ENCODE data around the gene NOC4L. TPM values are rescaled to one million over a fixed set of nuclear protein-coding genes. Genes with fewer than 3 reads are reported as not detected.
A peak's percentile ranks its signal among the peaks of the same experiment; 100 is the strongest.

NOC4L gene
- total and polyA plus RNA-seq, 11 donors, result 7.9 to 21.1 (median 10.3) TPM

- peaks cover 4 to 73% (median 12%) of the 10 kb centered on the region in 9 donors for H3K27me3 ChIP-seq
- DNase-seq (peak in 3 of 5 donors; percentile 9 to 54 (median 15)), ATAC-seq (no peak)
- H3K9me3 ChIP-seq, result no peaks in the 10 kb centered on the region
- no peaks in the 10 kb centered on the region for H3K4me1 ChIP-seq
- intact Hi-C loops (cut with DNase I), result no loop called here
- H3K27ac ChIP-seq, result no peak overlapping the region
- TF ChIP-seq POLR2A (IDR thresholded peaks at IDR 0.05) (no peak), CTCF (IDR thresholded peaks at IDR 0.05) (no peak)
- no peak overlapping the region for H3K4me3 ChIP-seq
- 63 to 66% (median 65%) methylated on average over 15 to 24 of the region's 24 CpGs for WGBS, 4 donors
- no peaks in the 10 kb centered on the region for H3K36me3 ChIP-seq
Measured at GRCh38 chr12:132171293-132171967, 27.2 kb downstream of the NOC4L start.

GRCh38 chr12:132171968-132172521 is 27.8 kb downstream of the NOC4L start:
- DNase-seq (peak in 3 of 5 donors; percentile 13 to 47 (median 22)), ATAC-seq (no peak)
- 79 to 83% (median 80%) methylated on average over 18 to 28 of the region's 28 CpGs for WGBS, 4 donors
- no peak for TF ChIP-seq CTCF (IDR thresholded peaks at IDR 0.05)
- no peak for TF ChIP-seq POLR2A (IDR thresholded peaks at IDR 0.05)
- intact Hi-C loops (cut with DNase I), result no loop called here
- Histone ChIP-seq H3K27ac (no peak overlapping the region), H3K4me1 (no peaks in the 10 kb centered on the region), H3K4me3 (no peak overlapping the region), H3K36me3 (no peaks in the 10 kb centered on the region), H3K27me3 (peaks cover 4 to 79% (median 14%) of the 10 kb centered on the region in 9 donors), H3K9me3 (no peaks in the 10 kb centered on the region)

- 59 to 68% (median 63%) methylated on average over 14 to 15 of the region's 15 CpGs for WGBS, 4 donors
- intact Hi-C loops (cut with DNase I), result no loop called here
- Histone ChIP-seq H3K27ac (no peak overlapping the region), H3K9me3 (no peaks in the 10 kb centered on the region), H3K27me3 (peaks cover 4 to 83% (median 16%) of the 10 kb centered on the region in 9 donors), H3K36me3 (no peaks in the 10 kb centered on the region), H3K4me3 (no peak overlapping the region), H3K4me1 (no peaks in the 10 kb centered on the region)
- ATAC-seq, result no peak
- DNase-seq, result peak in 2 of 5 donors; percentile 9 to 15
- TF ChIP-seq POLR2A (IDR thresholded peaks at IDR 0.05), result no peak
Measured at GRCh38 chr12:132172619-132173018, 28.4 kb downstream of the NOC4L start.

DNA sequence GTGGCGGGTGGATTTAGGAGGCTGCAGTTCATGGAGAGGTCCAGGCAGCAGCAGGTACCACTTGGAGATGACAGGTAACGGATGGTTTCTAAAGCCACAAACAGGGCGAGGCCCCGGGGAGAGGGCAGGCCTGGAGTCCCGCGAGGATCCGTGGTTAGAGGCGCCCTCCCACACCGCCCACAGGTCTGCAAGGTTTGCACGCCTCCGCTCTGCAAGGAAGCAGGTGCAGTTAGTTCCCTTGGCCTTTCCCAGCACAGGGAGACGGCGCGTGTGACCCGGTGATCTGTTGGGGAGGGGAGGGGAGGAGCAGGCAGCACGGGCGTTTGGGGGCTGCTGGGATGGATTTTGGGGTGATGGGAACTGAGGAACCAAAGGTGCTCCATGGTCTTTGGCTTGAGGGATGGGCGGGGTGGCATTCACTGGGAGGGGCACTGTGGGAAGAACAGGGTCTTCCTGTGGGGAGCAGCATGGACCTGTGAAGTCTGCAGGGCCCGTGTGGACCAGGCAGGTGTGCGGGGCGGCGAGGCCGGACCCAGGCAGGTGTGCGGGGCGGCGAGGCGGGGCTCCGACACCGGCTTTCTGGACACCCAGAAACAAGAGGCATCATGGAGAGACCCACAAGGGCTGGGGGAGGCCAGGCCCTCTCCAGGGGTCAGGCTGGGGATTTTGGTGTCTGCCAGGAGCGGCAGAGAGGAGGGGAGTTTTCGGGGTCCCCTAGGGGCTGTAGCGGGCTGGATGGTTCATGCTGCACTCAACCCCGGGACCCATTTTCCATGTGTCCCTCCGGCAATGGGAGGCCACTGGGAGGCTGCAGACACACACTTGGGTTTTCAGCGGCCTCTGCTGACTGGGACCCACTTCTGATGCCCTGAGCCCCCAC is 29.1 kb downstream of the NOC4L start:
- Histone ChIP-seq H3K9me3 (no peaks in the 10 kb centered on the region), H3K27me3 (peaks cover 4 to 88% (median 16%) of the 10 kb centered on the region in 9 donors), H3K4me3 (no peak overlapping the region), H3K36me3 (no peaks in the 10 kb centered on the region), H3K27ac (no peak overlapping the region), H3K4me1 (no peaks in the 10 kb centered on the region)
- TF ChIP-seq CTCF (IDR thresholded peaks at IDR 0.05), result no peak
- ATAC-seq, result no peak
- intact Hi-C loops (cut with DNase I), result no loop called here
- DNase-seq, result peak in 3 of 5 donors; percentile 11 to 52 (median 19)
- 73 to 77% (median 76%) methylated on average over 34 to 35 of the region's 35 CpGs for whole genome bisulfite sequencing, 4 donors
